NT2/D1 (cell line): ENCODE measurements around the gene FNTB.

ENCODE experiments used
- SUZ12 ChIP-seq: IDR thresholded peaks from 2 replicates; pipeline ENCODE4 v1.6.1; 2011; ENCODE audit not compliant: insufficient read length, insufficient read depth; ENCODE audit errors: extremely low read depth
- ZNF274 ChIP-seq: IDR thresholded peaks from 2 replicates; pipeline ENCODE4 v1.6.1; 2011; ENCODE audit warnings: mild to moderate bottlenecking, low read depth, low read length

DNA sequence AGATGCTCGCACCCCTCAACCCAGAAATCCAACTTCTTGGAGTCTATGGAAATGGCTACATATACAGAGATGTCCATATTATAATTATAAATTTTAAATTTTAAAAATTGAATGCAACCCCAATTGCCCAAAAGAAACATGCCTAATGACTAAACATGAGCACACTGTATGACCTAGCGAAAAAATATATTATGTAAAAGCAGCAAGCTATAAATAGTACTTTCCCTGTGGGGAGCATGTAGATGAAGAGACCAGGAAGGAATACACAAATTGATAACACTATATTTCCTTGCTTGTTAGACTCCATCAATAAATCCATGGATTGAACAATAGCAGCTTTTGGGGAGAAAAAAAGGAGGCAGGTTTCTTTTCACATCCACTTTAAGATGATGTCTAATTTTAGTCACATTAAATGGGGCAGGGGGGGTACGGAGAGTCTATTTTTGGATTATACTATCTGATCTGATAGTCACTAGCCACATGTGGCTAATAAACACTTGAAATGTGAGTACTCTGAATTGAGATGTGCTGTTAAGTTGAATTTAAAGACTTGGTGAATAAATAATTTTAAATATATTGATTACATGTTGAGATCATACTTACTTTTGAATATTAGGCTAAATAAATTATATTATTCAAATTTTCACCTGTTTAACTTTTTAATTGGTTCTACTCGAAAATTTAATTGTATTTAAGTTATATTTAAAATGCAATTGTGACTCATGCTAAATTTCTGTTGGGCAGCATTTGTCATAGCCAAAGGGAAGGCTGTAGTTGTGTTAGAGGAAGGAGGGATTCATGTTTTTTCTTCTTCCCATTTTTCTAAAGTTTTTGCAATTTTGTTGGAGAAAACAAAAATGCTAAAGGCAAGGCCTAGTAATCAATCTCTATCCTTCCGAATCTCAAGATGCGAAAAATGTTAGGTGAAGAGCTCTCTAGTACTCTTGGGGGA lies 98.1 kb downstream of the FNTB start:
- TF ChIP-seq ZNF274 (no peak), SUZ12 (no peak)
